Calu3 (cell line): Measurements from ENCODE around the gene SPATS2. TPM values are rescaled to one million over a fixed set of nuclear protein-coding genes. Genes with fewer than 3 reads are reported as not detected.

Source experiments
- BruUV-seq: library from RNA; stranded (reverse); fragments of 400-500 nt; replicated peaks from 2 replicates; lab custom pipeline; 2021; lab: Mats Ljungman, UMichigan
- CTCF ChIA-PET: fragments of 300-600 bp; sonication (Branson Sonifier 250); formaldehyde crosslinking; loops from one replicate; lab custom pipeline; 2022; ENCODE audit warnings: antibody characterized with exemption; lab: Charles Lee
- DNase-seq: peaks from one replicate; pipeline ENCODE4 v3.0.0; 2022
- H3K27ac Mint-ChIP-seq: one replicate; pipeline ENCODE4 v1.8.0; 2022; ENCODE audit warnings: mixed read lengths; ENCODE audit not compliant: unreplicated experiment
- H3K27me3 Mint-ChIP-seq: one replicate; pipeline ENCODE4 v1.8.0; 2022; ENCODE audit warnings: mixed read lengths; ENCODE audit not compliant: unreplicated experiment
- H3K36me3 Mint-ChIP-seq: one replicate; pipeline ENCODE4 v1.8.0; 2022; ENCODE audit warnings: mild to moderate bottlenecking, moderate library complexity, mixed read lengths; ENCODE audit not compliant: insufficient read depth, unreplicated experiment
- H3K4me1 Mint-ChIP-seq: one replicate; pipeline ENCODE4 v1.8.0; 2022; ENCODE audit warnings: mild to moderate bottlenecking, low read depth, mixed read lengths; ENCODE audit not compliant: unreplicated experiment
- H3K4me3 Mint-ChIP-seq: one replicate; pipeline ENCODE4 v1.8.0; 2022; ENCODE audit warnings: mild to moderate bottlenecking, low read depth, moderate library complexity, mixed read lengths; ENCODE audit not compliant: unreplicated experiment
- H3K9me3 Mint-ChIP-seq: one replicate; pipeline ENCODE4 v1.8.0; 2022; ENCODE audit warnings: low read depth, mixed read lengths; ENCODE audit not compliant: unreplicated experiment
- CTCF ChIP-seq: fragments of 200-600 bp; IDR thresholded peaks from one replicate; pipeline ENCODE4 v1.8.0; 2022; ENCODE audit warnings: antibody characterized with exemption; ENCODE audit not compliant: unreplicated experiment
- intact Hi-C: fragments of 100-400 bp; cut with micrococcal nuclease; formaldehyde crosslinking; loops from one replicate; pipeline ENCODE4 v1.10.0; 2022; ENCODE audit not compliant: unreplicated experiment
- total RNA-seq: library from RNA; stranded (reverse); gene quantifications from 2 replicates; pipeline ENCODE4 v1.2.3, GENCODE V29; 2022

SPATS2 gene
- total RNA-seq, 1 experiment from 2014 or later = 23.2 TPM

- no TSS peak for BruUV-seq
- intact Hi-C loops = no loop called here
- H3K9me3 Mint-ChIP-seq = no peaks in the 10 kb centered on the region
- TF ChIP-seq CTCF = no peak
- CTCF ChIA-PET = no interaction called here
- no peak overlapping the region for H3K27ac Mint-ChIP-seq
- H3K4me1 Mint-ChIP-seq = no peaks in the 10 kb centered on the region
- no peaks in the 10 kb centered on the region for H3K36me3 Mint-ChIP-seq
- H3K27me3 Mint-ChIP-seq = no peaks in the 10 kb centered on the region
- H3K4me3 Mint-ChIP-seq = no peak overlapping the region
- no peak for DNase-seq
Observed at GRCh38 chr12:49462083-49462744, 95.0 kb downstream of the SPATS2 start.

DNA sequence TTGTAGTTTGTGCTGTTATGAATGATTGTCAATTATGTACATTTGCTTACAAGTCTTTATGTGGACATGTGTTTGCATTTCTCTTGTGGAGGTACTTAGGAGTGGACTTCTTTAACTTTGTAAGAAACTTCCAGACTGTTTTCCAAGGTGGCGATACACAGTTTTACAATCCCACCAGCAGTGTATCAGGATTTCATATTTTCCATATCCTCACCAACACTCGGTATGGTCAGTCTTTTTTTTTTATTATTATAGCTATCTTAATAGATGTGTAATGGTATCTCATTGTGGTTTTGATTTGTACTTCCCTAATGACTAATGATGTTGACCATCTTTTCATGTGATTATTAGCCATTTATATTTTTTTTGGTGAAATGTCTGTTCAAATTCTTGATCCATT, 97.9 kb downstream of the SPATS2 start:
- H3K36me3 Mint-ChIP-seq = no peaks in the 10 kb centered on the region
- H3K4me1 Mint-ChIP-seq = no peaks in the 10 kb centered on the region
- no TSS peak for BruUV-seq
- no peak for TF ChIP-seq CTCF
- intact Hi-C loops = no loop called here
- DNase-seq = no peak
- no peak overlapping the region for H3K4me3 Mint-ChIP-seq
- no peaks in the 10 kb centered on the region for H3K27me3 Mint-ChIP-seq
- no peak overlapping the region for H3K27ac Mint-ChIP-seq
- CTCF ChIA-PET = interaction anchor here (0.7 to 0.8 kb wide), 2 partner anchors 107 to 324 kb away, joined by 3 to 6 read pairs; no protein-coding TSS in a partner anchor
- H3K9me3 Mint-ChIP-seq = no peaks in the 10 kb centered on the region

GRCh38 chr12:49470986-49471385, 103.7 kb downstream of the SPATS2 start:
- BruUV-seq = no TSS peak
- H3K27me3 Mint-ChIP-seq = no peaks in the 10 kb centered on the region
- no peaks in the 10 kb centered on the region for H3K4me1 Mint-ChIP-seq
- H3K36me3 Mint-ChIP-seq = no peaks in the 10 kb centered on the region
- no peak for DNase-seq
- H3K27ac Mint-ChIP-seq = no peak overlapping the region
- no peaks in the 10 kb centered on the region for H3K9me3 Mint-ChIP-seq
- CTCF ChIA-PET = no interaction called here
- intact Hi-C loops = no loop called here
- TF ChIP-seq CTCF = no peak
- no peak overlapping the region for H3K4me3 Mint-ChIP-seq

- no peak for TF ChIP-seq CTCF
Observed at GRCh38 chr12:49471557-49471956, 104.3 kb downstream of the SPATS2 start.

More at GRCh38 chr12:49471557-49471956, 104.3 kb downstream of the SPATS2 start:
- H3K9me3 Mint-ChIP-seq = no peaks in the 10 kb centered on the region
- H3K36me3 Mint-ChIP-seq = no peaks in the 10 kb centered on the region
- H3K27me3 Mint-ChIP-seq = no peaks in the 10 kb centered on the region
- H3K27ac Mint-ChIP-seq = no peak overlapping the region
- H3K4me1 Mint-ChIP-seq = no peaks in the 10 kb centered on the region
- intact Hi-C loops = no loop called here
- no TSS peak for BruUV-seq
- DNase-seq = no peak
- CTCF ChIA-PET = no interaction called here
- H3K4me3 Mint-ChIP-seq = no peak overlapping the region
